A204.1 (cell line): ENCODE measurements around the gene SNX13.
A peak's percentile ranks its signal among the peaks of the same experiment; 100 is the strongest.
"Not testable (repeated sequence)": the region's sequence is repeated elsewhere in the genome, so short reads cannot be mapped to it uniquely, and the experiment has no call there.

Experiments
- FAIRE-seq: peaks from 2 replicates; lab custom pipeline; 2012; peaks lifted over from hg19 to GRCh38; lab: Jason Lieb, UNC

Gene SNX13

DNA sequence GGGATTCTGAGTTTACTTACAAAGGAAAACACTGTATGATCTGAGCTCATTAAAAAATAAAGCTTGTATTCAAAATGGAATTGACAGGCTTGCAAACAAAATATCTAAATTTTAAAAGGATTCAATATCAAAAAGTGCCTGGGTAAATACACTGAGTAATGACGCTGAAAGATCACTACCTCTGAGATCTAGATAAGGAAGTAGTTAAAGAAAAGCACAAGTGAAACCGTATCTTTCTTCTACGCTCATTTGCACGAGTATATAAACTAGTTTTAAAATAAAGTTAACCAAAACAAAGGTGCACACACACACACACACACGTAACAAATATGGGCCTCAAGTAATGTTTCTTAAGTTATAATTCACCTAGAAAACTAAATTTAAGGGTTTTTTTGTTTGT, 93.4 kb downstream of the SNX13 start:
- FAIRE-seq, result no peak

- no peak for FAIRE-seq
Observed at GRCh38 chr7:17845197-17845547, 95.1 kb downstream of the SNX13 start.

DNA sequence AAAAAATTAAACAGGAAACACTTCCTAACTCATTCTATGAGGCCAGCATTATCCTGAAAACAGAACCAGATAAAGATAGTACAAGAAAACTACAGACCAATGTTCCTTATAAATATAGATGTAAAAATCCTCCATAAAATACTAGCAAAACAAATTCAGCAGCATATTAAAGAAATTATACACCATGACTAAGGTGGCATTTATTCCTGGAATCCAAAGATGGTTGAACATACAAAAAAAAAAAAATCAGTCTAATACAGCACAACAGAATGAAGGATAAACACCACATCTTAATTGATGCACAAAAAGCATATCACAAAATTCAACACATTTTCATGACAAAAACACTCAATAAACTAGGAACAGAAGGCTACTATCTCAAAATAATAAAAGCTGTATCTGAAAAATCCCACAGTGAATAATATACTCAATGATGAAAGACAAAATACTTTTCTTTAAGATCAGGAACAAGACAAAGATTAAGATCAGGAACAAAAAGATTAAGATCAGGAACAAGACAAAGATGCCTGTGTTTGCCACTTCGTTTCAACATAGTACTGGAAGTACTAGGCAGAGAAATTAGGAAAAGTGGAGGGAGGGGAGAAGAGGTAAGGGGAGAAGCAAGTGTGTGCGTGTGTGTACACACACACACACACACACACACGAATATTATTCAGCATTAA, 95.6 kb downstream of the SNX13 start:
- no peak for FAIRE-seq

DNA sequence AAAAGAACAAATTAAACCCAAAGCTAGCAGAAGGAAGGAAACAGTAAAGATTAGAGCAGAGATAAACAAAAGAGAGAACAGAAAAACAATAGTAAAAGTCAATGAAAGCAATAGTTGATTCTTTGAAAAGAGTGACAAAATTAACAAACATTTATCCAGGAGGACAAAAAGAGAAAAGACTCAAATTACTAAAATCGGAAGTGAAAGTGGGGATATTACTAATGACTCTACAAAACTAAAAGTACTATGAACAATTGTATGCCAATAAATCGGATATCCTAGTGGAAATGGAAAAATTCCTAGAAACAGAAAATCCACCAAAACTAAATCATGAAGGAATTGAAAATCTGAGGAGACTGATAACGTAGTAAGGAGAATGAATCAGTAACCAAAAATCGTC, 96.3 kb downstream of the SNX13 start:
- FAIRE-seq, result no peak

GRCh38 chr7:17843041-17843440, 97.3 kb downstream of the SNX13 start:
- FAIRE-seq, result peak; percentile 66

DNA sequence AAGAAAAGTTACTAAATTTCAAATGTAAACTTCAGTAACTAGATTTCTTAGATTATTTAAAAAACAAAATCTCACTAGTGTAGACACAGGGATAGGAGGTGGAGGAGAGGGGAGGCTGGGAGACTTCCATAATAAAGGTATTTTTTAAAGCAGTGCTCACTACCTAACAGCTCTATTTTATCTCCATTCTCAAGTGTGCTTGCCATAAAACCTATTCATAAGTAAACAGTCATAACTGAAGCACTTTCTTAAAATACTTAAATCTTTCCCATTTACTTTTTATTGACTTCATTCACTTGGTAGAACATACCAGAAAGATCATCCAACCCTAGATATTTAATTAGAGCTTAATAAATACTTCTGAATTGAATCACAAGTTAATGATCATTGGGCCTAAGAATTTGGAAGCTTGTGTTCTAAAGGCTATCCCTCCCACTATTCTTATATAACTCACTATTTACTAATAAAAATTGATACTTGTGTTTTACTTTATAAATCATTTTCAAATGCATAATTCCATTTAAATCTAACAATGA, 107.4 kb downstream of the SNX13 start:
- no peak for FAIRE-seq

- FAIRE-seq, result no peak
Observed at GRCh38 chr7:17832242-17832641, 108.1 kb downstream of the SNX13 start.

- no peak for FAIRE-seq
Observed at GRCh38 chr7:17830206-17830605, 110.1 kb downstream of the SNX13 start.

GRCh38 chr7:17829001-17829400, 111.3 kb downstream of the SNX13 start:
- FAIRE-seq, result peak; percentile 9

DNA sequence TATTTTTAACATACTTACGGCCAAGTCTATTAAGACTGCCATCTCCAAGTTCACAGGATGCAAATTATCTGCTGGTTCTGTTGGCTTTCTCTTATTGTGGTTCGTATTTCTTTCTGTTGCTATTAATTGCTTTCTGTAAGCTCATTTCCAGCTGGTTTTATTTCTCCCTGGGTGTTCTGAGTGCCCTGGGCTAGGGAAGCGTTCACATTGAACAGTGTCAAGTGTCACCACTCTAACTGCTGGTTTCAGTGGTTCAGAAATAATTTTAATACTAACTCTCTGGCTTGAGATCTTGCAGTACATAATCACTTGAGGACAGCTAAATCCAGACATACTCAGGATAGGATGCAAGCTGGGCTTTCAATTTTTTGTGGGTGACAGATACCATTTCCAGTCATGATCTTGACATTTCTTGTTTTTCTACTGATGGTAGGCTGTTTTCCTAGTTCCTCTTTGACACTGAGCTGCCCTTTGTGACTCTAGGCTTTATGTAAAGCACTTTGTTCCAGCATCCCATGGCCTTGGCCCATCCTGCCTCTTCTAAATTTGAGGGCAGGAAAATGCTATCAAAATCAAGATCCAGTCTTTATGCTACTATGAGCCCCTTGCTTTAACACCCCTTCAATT, 117.6 kb downstream of the SNX13 start:
- no peak for FAIRE-seq

DNA sequence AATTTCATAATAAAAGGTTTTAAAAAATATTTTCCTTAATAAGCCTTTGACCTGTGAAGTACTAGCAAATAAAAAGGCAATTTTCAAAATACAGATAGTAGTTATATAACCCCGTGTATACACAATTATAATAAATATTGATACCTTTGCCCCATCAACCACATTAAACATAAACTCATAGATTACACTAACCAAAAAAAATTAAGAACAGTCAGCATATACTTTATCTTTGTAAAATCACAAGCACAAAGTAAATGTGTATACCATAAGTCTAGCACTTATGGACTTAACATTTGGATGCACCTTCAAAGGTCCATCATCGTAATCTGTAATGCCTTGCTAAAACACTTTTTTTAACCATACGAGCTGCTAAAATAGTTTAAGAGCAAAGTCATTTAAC, 123.4 kb downstream of the SNX13 start:
- no peak for FAIRE-seq

GRCh38 chr7:17815318-17815717, 125.0 kb downstream of the SNX13 start:
- no peak for FAIRE-seq

DNA sequence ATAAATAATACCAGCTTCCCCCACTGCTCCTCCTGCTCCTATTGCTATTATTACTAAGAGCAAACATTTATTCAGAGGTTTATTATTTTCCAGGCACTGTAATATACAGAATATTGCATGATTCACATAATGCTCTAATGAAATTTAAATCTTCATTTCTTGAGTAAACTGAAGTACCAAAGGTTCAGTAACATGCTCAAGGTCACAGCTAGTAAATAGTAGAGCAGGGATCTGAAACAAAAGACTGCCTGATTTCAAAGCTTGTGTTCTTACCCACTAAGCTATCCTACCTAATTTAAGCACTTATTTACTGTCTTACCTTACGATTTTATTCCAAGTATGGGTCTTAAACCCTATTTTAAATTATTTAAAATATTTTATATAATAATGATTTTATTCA, 126.2 kb downstream of the SNX13 start:
- FAIRE-seq, result no peak

- not testable (repeated sequence) for FAIRE-seq
Observed at GRCh38 chr7:17809215-17809614, 131.1 kb downstream of the SNX13 start.

DNA sequence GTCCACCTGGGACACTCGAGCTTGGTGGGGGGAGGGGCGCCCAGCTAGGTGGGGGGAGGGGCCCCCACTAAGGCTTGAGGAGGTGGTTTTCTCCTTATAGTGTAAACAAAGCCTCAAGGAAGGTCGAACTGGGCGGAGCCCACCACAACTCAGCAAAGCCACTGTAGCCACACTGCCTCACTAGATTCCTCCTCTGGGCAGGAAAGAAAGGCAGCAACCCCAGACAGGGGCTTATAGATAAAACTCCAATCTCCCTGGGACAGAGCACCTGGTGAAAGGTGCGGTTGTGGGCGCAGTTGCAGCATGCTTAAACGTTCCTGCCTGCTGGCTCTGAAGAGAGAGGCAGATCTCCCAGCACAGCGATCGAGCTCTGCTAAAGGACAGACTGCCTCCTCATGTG, 133.1 kb downstream of the SNX13 start:
- no peak for FAIRE-seq

DNA sequence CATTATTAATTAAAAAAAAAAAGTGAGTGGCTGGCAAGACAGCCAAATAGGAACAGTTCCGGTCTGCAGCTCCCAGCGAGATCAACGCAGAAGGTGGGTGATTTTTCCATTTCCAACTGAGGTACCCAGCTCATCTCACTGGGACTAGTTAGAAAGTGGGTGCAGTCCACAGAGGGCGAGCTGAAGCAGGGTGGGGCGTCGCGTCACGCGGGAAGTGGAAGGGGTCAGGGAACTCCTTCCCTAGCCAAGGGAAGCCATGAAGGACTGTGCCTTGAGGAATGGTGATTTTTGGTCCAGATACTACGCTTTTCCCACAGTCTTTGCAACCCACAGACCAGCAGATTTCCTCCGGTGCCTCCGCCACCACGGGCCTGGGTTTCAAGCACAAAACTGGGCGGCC, 133.7 kb downstream of the SNX13 start:
- no peak for FAIRE-seq

GRCh38 chr7:17802056-17802455, 138.2 kb downstream of the SNX13 start:
- no peak for FAIRE-seq

DNA sequence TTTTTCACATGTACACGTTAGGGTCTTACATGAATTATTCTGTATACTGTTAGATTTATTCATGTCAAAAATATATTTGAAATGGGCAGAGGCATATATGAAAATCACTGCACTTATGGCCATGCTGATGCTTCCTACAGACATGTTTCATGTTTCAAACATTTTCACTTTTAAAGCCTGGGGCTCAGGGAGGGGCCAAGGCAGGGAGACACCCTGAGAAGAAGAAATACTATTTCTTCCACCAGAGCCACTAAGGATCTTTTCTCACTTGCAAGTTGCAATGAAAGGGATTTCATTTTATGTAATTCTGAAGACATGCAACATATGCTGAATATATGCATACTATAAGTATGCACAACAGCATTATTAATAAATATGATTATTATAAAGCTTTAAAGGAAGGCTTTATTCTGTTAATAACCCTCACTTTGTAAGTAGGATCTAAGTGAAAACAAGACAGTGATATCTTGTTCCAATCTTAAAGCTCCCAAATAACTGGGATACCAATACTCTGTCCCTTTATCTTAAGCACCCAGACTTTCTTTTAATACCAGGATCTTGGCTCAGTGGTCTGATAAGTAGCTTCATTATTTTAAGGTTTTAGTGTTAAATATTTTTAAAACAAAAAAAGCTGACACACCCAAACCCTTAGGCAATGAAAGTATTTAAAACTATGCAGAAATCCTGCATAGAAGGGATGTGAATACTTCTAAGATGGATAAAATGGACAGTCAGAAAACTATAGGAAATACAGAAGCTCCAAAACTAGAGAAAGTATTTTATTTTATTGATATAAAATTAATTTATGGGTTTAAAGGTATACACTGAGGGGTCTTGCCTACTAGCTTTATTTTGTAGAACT, 148.0 kb downstream of the SNX13 start:
- no peak for FAIRE-seq

GRCh38 chr7:17787257-17787656, 153.0 kb downstream of the SNX13 start:
- no peak for FAIRE-seq

DNA sequence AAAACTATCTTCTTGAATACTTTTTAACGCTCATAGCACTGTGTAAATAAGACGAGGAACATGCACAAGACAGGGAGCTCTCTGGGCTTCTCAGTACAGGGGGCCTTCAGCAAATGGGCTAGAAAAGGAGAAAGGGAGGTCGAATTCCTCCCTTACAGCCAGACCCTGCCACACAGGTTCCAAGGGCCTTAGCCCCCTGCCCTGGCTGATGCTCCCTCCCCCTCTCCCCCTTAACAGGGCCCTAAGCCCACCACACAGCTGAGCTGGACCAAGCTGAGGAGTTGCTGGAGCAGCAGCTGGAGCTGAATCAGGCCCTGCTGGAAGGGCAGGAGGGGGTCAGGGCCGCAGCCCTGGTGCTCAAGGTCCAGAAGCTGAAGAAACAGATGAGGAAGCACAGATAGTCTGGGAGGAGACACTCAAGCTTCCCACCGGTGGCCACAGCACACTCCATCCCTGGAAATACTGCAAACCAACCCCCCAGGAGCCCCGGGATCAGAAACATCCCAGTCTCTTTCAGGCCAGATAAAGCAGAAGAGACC, 153.9 kb downstream of the SNX13 start:
- FAIRE-seq, result no peak

DNA sequence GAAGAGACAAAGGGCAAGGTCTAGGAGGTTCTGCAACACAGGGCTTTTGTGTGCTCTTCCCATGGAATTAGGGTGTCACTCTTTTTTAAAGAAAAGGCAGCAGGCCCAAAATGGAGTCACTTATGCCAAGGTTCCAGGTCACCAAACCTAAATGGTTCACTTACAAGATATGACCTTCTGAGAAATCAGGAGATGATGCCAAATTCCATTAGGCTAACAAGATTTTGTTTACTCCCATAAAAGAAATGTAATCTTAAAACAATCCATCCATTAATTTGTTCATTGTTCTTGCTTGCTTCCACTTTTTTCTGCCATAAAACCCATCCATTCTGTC, 158.1 kb downstream of the SNX13 start:
- no peak for FAIRE-seq

- FAIRE-seq, result no peak
Observed at GRCh38 chr7:17781491-17782215, 158.6 kb downstream of the SNX13 start.
